Stimulated activated CD8-positive, alpha-beta memory T cell treated with anti-CD3 and anti-CD28 coated beads, Interleukin-7, amount 100 ng/mL, for 24 hours (primary cell): ENCODE results near the gene FBLN2.

Source experiments
- DNase-seq: peaks from one replicate; pipeline ENCODE4 v3.0.0-alpha.2; 2020; ENCODE audit warnings: low read depth

Gene FBLN2

DNA sequence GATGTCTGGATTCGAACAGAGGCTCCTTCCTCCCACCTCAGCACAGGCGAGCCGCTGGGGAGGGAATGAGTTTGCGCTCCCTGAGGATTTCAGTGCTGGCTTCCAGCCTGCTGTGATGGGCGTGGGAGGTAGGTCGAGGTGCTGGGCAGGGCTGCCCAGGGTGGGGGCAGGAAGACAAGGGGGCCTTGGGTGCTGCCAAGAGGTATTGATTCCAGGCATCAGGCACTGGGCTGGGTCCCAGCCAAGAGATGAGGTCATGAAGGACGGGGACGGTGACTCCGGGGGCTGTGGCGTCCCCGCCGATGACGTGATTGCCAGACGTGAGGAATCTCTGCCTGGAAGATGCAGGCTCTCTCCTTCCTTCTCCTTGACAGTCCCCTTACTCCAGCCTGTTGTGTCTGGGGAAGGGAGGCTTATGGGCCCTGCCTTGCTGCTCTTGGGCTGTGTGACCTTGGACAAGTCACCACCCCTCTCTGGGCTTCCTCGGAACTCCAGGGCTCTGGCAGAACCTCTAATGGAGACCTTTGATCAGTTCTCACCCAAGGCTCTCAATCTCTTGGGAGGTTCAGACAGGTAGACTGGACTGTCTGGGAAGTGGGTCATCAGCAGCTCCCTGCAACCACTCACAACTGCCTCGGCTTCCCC, 116.8 kb downstream of the FBLN2 start:
- DNase-seq, result no peak

DNA sequence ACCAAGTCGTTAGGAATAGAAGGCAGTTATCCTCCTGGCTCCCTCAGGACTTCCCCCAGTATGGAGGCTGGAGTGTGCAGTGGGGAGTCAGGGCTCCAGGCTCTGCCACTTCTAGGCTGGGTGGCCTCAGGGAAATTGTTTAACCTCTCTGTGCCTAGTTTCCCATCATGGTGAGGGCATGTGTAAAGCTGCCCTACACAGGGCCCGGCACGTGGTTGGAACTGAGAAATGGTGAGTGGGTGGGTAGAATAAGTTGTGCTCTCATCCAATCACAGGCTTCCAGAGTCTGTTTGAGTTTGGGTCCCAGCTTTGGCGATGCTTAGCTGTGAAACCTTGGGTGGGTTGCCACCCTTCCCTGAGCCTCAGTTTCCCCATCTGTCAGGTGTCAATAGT, 117.3 kb downstream of the FBLN2 start:
- DNase-seq, result no peak

DNA sequence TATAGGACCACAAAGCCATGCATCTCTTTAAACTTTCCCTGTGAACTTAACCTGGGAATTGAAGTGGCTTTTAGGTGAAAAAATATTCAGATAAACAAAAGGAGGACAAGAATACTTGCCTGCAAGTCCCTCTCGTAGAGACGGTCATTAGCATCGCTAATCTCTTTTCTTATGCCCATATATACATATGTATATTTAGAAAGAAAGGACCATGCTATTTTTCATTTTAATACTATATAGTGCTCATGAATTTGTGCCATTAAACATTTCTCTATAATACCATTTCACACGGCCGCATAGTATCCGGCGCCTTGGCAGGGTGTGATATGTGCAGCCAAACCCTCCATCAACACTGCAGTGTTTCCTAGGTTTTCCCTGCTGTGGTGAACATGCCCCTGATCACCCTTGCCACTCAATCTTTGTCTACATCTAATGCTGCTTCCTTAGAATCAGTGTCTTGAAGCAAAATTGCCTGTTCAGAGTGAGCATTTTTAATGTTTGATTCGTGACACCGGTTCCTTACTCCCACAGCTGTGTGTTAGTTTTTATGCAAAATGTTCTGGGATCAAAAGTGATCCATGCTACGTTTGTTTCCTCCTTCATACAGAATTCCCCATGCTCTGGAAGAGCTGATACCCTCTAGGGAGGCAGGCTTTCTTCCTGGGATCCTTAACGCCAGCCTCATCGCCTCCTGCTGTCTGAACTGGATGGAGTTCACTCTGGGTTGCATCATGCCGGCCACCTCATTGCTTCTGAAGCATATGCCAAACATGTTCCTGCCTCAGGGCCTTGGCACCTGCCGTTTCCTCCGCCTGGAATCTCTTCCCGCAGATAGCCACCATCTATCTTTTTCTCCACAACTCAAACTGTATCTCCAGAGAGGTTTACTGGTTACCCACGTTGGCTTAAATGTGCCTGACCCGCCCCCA, 118.1 kb downstream of the FBLN2 start:
- DNase-seq, result no peak

- no peak for DNase-seq
Measured at GRCh38 chr3:13668136-13668535, 119.2 kb downstream of the FBLN2 start.

- no peak for DNase-seq
Measured at GRCh38 chr3:13669457-13669856, 120.5 kb downstream of the FBLN2 start.

DNA sequence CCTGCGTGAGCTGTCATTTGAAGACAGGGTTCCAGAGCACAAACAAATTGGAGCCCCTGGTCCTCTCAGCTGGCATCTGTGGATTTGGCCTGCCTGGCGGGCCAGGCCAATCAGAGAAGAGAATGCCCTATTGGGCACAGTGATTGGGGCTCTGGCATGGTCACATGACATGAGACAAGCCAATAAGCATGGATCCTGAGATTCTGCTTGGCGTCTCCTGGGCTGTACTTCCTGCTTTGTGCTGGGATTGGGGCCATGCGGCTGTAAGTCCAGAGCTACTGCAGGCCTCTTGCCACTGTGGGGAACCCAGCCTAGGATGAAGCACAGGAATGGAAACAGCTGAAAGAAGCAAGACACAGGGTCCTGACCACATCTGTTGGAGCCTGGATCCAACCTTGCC, 121.4 kb downstream of the FBLN2 start:
- DNase-seq, result no peak

DNA sequence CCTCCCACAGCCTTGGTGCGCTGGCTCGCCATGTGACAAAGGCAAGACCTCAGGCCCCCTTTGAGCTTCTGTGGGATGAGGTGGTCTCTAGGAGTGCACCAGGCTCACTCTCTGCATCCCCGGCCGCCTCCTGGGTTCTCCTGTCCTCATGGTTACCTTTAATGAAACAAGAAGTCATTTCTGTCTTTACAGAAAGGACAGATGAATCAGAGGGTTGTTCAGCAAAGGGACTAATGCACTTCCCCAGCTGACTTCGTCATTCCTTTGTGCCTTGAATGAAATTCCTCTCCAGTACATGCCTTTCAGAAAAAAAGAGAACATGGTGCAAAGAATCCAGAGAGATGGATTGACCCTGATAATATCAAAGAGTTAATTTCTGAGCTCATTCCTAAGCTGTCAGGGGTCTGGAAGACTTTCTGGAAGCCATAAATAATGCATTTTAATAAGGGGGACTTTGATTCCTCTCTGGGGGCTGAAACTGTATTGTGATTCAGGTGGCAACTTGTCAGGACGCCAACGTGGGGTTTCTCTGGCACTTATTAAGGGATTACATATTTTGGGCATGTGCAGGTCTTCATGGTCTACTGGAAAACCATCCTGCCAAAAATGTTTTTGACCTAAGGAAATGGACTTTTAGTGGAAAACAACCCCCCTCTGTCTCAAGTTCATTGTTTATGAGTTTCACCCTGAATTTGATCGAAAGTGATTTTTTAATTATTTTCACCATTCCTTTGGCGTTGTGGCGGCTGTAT, 122.7 kb downstream of the FBLN2 start:
- DNase-seq, result no peak

DNA sequence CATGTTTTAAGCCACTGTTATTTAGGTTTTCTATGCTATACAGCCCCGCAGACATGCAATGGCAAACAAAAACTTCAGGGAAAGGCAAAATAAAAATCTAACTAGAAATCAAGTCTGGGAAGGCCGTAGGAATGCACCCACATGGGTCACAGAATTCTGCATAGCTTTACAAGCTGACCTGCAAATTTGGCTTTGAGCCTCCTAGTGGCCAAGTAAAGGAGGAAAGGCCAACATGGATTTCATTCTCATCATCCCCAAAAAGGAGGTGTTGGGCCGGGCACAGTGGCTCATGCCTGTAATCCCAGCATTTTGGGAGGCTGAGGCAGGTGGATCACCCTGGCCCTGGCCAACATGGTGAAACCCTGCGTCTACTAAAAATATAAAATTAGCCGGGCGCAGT, 124.3 kb downstream of the FBLN2 start:
- no peak for DNase-seq

DNA sequence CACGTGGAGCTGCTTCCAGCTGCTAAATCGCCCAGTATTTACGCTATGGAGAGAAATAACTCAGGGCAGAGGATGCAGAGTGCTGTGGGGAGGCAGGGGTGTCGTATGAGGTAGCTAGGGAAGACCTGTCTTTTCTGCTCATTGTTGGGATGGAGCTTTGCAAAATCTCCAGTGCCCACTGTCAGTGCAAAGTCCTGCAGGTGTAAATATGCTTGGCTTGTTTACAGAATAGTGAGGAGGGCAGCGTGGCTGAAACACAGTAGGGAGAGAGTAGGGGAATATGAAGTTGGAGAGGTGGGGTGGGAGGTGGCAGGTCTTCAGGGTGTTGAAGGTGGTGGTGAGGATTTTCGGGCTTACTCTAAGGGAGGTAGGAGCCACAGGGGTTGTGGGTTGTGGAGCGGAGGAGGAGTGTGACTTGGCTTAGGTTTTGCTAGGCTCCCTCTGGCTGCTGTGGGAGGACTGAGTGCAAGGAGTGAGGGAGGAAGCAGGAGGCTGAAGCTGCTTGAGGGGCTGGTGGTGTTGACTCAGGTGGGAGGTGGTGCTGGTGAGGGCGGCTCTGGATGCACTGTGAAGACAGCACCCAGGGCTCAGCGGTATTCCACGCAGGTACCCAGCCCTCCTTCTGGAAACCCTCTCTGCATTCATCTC, 125.7 kb downstream of the FBLN2 start:
- no peak for DNase-seq

DNA sequence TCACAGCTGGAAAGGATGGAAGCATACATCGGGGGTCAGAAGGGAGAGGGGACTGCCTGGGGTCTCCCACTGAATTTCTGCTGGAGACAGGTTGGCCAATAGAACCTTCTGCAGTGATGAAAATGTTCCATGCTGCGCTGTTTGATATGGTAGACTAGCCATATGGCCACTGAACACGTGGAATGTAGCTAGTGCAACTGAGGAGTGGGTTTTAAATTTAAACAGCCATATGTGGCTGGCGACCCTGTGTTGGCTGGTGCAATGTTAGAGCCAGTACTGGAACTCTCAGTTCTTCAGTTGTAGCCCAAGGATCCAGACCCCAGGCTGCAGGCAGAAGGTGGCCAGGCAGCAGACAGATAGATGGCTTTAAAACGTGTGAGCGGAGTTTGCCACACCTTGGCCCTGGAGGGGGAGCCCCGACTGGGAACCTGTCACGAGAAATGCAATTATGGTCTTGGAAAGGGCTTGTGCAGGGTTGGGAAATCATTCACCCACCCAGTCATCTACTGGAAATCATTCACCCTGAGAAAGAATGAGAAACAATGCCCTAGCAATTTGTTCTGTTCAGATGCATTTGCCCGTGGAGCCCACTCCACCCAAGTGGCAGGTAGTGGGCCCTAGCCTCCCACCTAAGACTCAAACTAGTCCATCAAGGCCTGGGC, 127.6 kb downstream of the FBLN2 start:
- no peak for DNase-seq

DNA sequence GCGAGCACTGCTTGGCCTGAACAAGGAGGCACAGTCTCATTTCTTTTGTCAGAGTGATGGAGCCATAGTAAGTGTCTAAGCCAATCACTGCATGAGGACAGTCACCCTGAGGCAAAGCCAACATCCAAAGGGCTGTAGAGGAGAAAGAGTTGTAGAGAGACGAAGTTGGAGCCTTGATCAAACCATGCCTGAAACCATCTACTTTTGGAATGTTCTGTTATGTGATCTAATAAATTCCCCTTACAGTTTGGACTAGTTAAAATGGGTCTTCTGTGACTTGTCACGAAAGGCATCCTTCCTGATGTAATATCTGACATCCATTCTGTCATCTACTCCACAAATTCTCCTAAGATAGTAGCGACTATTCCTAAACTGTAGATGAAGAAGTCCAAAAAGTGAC, 128.3 kb downstream of the FBLN2 start:
- DNase-seq, result no peak

DNA sequence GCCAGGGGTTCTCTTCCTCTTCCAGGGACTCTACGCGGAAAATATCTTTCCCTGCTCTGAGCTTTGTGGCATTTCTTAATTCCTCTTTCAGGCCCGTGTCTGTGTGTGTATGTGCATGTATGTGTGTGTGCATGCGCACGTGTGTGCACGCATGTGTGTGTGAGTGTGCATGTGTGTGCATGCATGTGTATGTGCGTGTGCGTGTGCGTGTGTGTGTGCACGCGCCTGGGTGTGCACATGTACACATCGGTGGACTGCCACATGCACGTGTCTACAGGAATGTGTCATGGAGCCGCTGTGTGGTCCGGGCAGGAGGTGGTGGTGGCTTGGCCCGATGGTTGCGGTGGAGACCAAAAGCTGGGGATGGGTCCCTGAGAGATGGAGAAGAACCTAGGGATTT, 133.0 kb downstream of the FBLN2 start:
- DNase-seq, result no peak

GRCh38 chr3:13682331-13683013, 133.5 kb downstream of the FBLN2 start:
- DNase-seq, result no peak

DNA sequence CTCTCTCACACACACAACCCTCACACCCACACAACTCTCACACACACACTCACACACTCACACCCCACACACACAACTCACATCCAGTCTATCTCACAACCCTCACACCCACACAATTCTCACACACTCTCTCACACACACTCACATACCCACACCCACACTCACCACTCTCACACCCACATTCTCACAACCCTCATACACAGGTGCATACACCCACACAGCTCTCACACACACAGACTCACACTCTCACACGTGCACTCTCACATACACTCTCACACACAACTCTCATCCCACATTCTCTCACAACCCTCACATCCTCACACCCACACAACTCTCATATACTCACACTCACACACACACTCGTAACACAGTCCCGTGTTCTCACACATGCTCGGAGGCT, 134.4 kb downstream of the FBLN2 start:
- no peak for DNase-seq

GRCh38 chr3:13683772-13684171, 134.8 kb downstream of the FBLN2 start:
- DNase-seq, result no peak

DNA sequence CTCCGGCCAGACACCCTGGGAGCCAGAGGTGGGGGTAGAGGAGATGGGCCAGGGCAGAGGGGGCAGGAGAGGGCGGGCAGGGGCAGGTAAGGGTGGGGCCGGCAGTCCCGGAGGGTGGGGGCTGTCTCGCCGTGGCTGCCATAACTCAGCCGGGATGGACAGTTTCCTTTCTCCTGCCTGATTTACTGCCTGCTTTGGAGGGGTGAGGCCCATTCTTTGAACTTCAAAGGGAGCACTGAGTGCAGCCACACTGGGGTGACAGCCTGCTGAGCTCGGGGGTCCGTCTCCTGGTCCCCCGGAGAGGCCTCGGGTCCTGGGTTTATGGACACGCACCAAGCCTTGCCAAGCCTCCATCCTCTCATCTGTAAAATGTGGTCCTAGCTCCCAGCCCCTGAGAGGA, 135.4 kb downstream of the FBLN2 start:
- no peak for DNase-seq

DNA sequence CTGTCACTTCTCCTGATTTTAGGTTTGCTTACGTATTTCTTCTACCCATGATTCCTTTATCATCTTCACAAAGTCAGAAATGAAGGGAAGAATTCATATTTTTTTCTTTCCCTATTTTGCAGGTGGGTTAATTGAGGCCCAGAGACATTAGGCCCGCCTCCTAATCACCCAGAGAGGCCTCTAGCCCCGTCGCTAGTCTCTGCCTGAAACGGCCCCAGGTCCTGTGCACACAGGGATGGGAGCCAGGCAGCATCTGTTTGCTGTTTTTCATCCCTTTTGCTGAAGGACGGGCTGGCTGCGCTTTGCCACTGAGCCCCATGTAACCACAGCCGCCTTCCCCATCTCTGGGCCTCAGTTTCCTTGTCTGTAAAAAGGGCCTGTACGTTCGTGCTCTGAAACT, 135.9 kb downstream of the FBLN2 start:
- no peak for DNase-seq

GRCh38 chr3:13685721-13686120, 136.8 kb downstream of the FBLN2 start:
- DNase-seq, result no peak

GRCh38 chr3:13686367-13687160, 137.6 kb downstream of the FBLN2 start:
- DNase-seq, result no peak

GRCh38 chr3:13687517-13687943, 138.6 kb downstream of the FBLN2 start:
- DNase-seq, result no peak
